GM12878 (cell line): ENCODE data around the gene LILRB5. TPM values are rescaled to one million over a fixed set of nuclear protein-coding genes. Genes with fewer than 3 reads are reported as not detected.

Source experiments
- ATAC-seq: fragments of 200-7000 bp; cut with Tn5 transposase; 3 replicates; pipeline ENCODE4 v1.9.1; 2020; ENCODE audit warnings: mild to moderate bottlenecking, moderate library complexity
- BruUV-seq: library from RNA; stranded (reverse); fragments of 400-500 nt; replicated peaks from 2 replicates; lab custom pipeline; 2021; lab: Mats Ljungman, UMichigan
- CTCF ChIA-PET: fragments of 300-600 bp; sonication (Branson Sonifier 250); formaldehyde crosslinking; extraction: SDS; loops from one replicate; lab custom pipeline; 2021; ENCODE audit warnings: inconsistent platforms; lab: Yijun Ruan, JAX
- POLR2A ChIA-PET: fragments of 350-600 bp; formaldehyde crosslinking; extraction: SDS; loops from one replicate; lab custom pipeline; 2021; ENCODE audit warnings: inconsistent platforms; lab: Charles Lee
- RAD21 ChIA-PET: fragments of 300-600 bp; sonication (Branson Sonifier 250); formaldehyde crosslinking; loops from one replicate; lab custom pipeline; 2023; ENCODE audit warnings: antibody characterized with exemption; ENCODE audit not compliant: unreplicated experiment; lab: Charles Lee
- SMC1A ChIA-PET: fragments of 300-600 bp; sonication (Branson Sonifier 250); formaldehyde crosslinking; loops from one replicate; lab custom pipeline; 2023; ENCODE audit not compliant: unreplicated experiment, uncharacterized antibody; lab: Charles Lee
- DNase-seq: peaks from one replicate; pipeline ENCODE4 v3.0.0-alpha.2; 2011; ENCODE audit warnings: low read depth, low spot score
- FAIRE-seq: peaks from 3 replicates; lab custom pipeline; 2011; peaks lifted over from hg19 to GRCh38; lab: Jason Lieb, UNC
- H2AFZ ChIP-seq: 2 replicates; pipeline ENCODE4 v1.6.0; 2011; ENCODE audit warnings: low read depth, low read length, control low read depth; ENCODE audit not compliant: control insufficient read depth
- H3K27ac ChIP-seq: 2 replicates; pipeline ENCODE4 v1.5.1; 2011; ENCODE audit warnings: control low read depth; ENCODE audit not compliant: control insufficient read depth, insufficient read depth
- H3K27me3 ChIP-seq, 2 experiments: replicated peaks in 1 of 2; 2 replicates each; pipeline versions ENCODE4 v1.6.0 to v1.6.1; 2011; ENCODE audit warnings: low read length in 1 of 2; ENCODE audit not compliant: control insufficient read depth in 2 of 2, insufficient read depth in 2 of 2
- H3K36me3 ChIP-seq, 2 experiments: 2 replicates each; pipeline ENCODE4 v1.5.1; 2011; ENCODE audit warnings: low read length in 1 of 2; ENCODE audit not compliant: control insufficient read depth in 2 of 2, insufficient read depth in 2 of 2
- H3K4me1 ChIP-seq: 2 replicates; pipeline ENCODE4 v1.6.1; 2011; ENCODE audit warnings: mild to moderate bottlenecking, low read length, moderate library complexity, mixed read lengths; ENCODE audit not compliant: control insufficient read depth, insufficient read depth
- H3K4me2 ChIP-seq: 2 replicates; pipeline ENCODE4 v1.6.0; 2011; ENCODE audit warnings: control low read depth; ENCODE audit not compliant: control insufficient read depth, insufficient read depth
- H3K4me3 ChIP-seq: fragments of 200-600 bp; sonication (generic); 2 replicates; pipeline ENCODE4 v1.5.1; 2016
- H3K79me2 ChIP-seq: 2 replicates; pipeline ENCODE4 v1.6.0; 2011; ENCODE audit warnings: low read length; ENCODE audit not compliant: control insufficient read depth, insufficient read depth
- H3K9ac ChIP-seq: 2 replicates; pipeline ENCODE4 v1.8.0; 2011; ENCODE audit warnings: low read length, control low read depth, mixed read lengths; ENCODE audit not compliant: control insufficient read depth, insufficient read depth
- H3K9me3 ChIP-seq: replicated peaks from 3 replicates; pipeline ENCODE4 v1.5.1; 2011; ENCODE audit warnings: mild to moderate bottlenecking, low read length; ENCODE audit not compliant: control insufficient read depth, insufficient read depth
- H4K20me1 ChIP-seq: 2 replicates; pipeline ENCODE4 v1.6.0; 2011; ENCODE audit not compliant: control insufficient read depth, insufficient read depth
- E2F8 ChIP-seq: fragments of 450-650 bp; IDR thresholded peaks from 2 replicates; pipeline ENCODE4 v1.6.1; 2018; ENCODE audit warnings: mild to moderate bottlenecking, low read depth, moderate library complexity; ENCODE audit not compliant: partially characterized antibody
- MEF2A ChIP-seq: IDR thresholded peaks from 2 replicates; pipeline ENCODE4 v1.6.1; 2011; ENCODE audit warnings: low read depth, mild to moderate bottlenecking, low read length, moderate library complexity; ENCODE audit not compliant: insufficient read depth
- NBN ChIP-seq: fragments of 450-650 bp; IDR thresholded peaks from 2 replicates; pipeline ENCODE4 v1.6.1; 2016
- NFIC ChIP-seq: IDR thresholded peaks from 2 replicates; pipeline ENCODE4 v1.6.1; 2012; ENCODE audit warnings: low read depth, mild to moderate bottlenecking, inconsistent platforms, low read length, moderate library complexity
- NFXL1 ChIP-seq: fragments of 450-650 bp; IDR thresholded peaks from 2 replicates; pipeline ENCODE4 v1.6.1; 2017; ENCODE audit warnings: antibody characterized with exemption, mild to moderate bottlenecking, borderline replicate concordance
- NFYB ChIP-seq: IDR thresholded peaks from 2 replicates; pipeline ENCODE4 v1.6.1; 2011; ENCODE audit warnings: low read depth, mild to moderate bottlenecking, low read length, improper control_type of control experiment, moderate library complexity; ENCODE audit not compliant: insufficient read depth
- PAX8 ChIP-seq: fragments of 450-650 bp; IDR thresholded peaks from 2 replicates; pipeline ENCODE4 v1.6.1; 2017; ENCODE audit warnings: mild to moderate bottlenecking, moderate library complexity
- STAT3 ChIP-seq: IDR thresholded peaks from 2 replicates; pipeline ENCODE4 v1.6.1; 2011; ENCODE audit warnings: low read depth, low read length, improper control_type of control experiment
- YBX1 ChIP-seq: fragments of 450-650 bp; IDR thresholded peaks from 2 replicates; pipeline ENCODE4 v1.6.1; 2016; ENCODE audit warnings: antibody characterized with exemption
- ZBTB4 ChIP-seq: fragments of 450-650 bp; formaldehyde crosslinking; IDR thresholded peaks from 2 replicates; pipeline ENCODE4 v1.4.0; 2022; ENCODE audit warnings: mild to moderate bottlenecking, moderate library complexity
- WGBS: methylation state at CpG from one replicate; pipeline ENCODE4 v1.1.6; 2016; ENCODE audit warnings: low lambda C conversion rate; ENCODE audit not compliant: insufficient replicate concordance, insufficient coverage; ENCODE audit errors: missing lambda C conversion rate; 5-methylcytosine and 5-hydroxymethylcytosine counted together
- in situ Hi-C: fragments of 300-500 bp; cut with MboI; formaldehyde crosslinking; loops from 9 replicates; pipeline ENCODE4 v1.14.3; 2018; ENCODE audit warnings: mixed read lengths
- intact Hi-C: fragments of 100-400 bp; cut with micrococcal nuclease; formaldehyde crosslinking; loops from one replicate; pipeline ENCODE4 v1.14.2; 2022; ENCODE audit not compliant: unreplicated experiment
- polyA plus RNA-seq, 11 experiments: library from polyadenylated mRNA; depleted of rRNA in 4 of 11; unstranded in 6 of 11; stranded (reverse) in 5 of 11; fragments of >200 nt; fragmentation: Nextera tagmentation in 4 of 11; fragmentation: Illumina TruSeq in 1 of 11; extraction: Ambion mirVana in 4 of 11; extraction: Trizol in 1 of 11; gene quantifications; 1 replicate in 1 of 11; 2 replicates in 10 of 11; pipeline versions ENCODE4 v1.2.1 to v1.2.3, GENCODE V29; 2011 to 2016; ENCODE audit warnings: inconsistent platforms in 2 of 11, missing spikeins in 2 of 11, low read depth in 1 of 11
- total RNA-seq, 4 experiments: library from RNA; depleted of rRNA in 3 of 4; stranded (reverse); fragments of >200 nt in 3 of 4; fragmentation: Illumina TruSeq in 1 of 4; extraction: Trizol in 1 of 4; gene quantifications; 2 replicates each; pipeline versions ENCODE4 v1.2.1 to v1.2.3, GENCODE V29; 2013 to 2021

LILRB5 gene
- total and polyA plus RNA-seq, 10 of the 15 experiments (the other 5 are each of a cell fraction or from before 2014, with no cell fraction given), result 0.01 to 0.13 TPM; not detected in 8

GRCh38 chr19:54262066-54262465 lies 5.0 kb upstream of the LILRB5 start:
- Histone ChIP-seq H3K4me3 (no peak overlapping the region), H3K4me2 (no peak overlapping the region), H3K9ac (no peak overlapping the region), H2AFZ (no peak overlapping the region), H4K20me1 (no peaks in the 10 kb centered on the region), H3K4me1 (no peaks in the 10 kb centered on the region), H3K79me2 (no peaks in the 10 kb centered on the region), H3K27me3 (0 out of 4 replicates have a peak, but pooled peaks cover 0 to under 1% of the 10 kb centered on the region in 2 experiments), H3K9me3 (no peaks in the 10 kb centered on the region), H3K36me3 (no peaks in the 10 kb centered on the region), H3K27ac (no peak overlapping the region)
- POLR2A ChIA-PET, result no interaction called here
- RAD21 ChIA-PET, result no interaction called here
- no peak for DNase-seq
- FAIRE-seq, result no peak
- in situ Hi-C loops (no loop called here), intact Hi-C loops (no loop called here)
- no TSS peak for BruUV-seq
- WGBS, result 37% methylated on average over 11 of the region's 11 CpGs
- no peak for ATAC-seq
- TF ChIP-seq NBN (no peak), MEF2A (no peak), ZBTB4 (no peak), PAX8 (no peak), YBX1 (no peak), STAT3 (no peak), NFIC (no peak), NFYB (no peak), NFXL1 (no peak), E2F8 (no peak)
- SMC1A ChIA-PET, result no interaction called here
- CTCF ChIA-PET, result no interaction called here
